BJ (cell line): ENCODE measurements around the gene RBAK. TPM values are rescaled to one million over a fixed set of nuclear protein-coding genes. Genes with fewer than 3 reads are reported as not detected.

ENCODE experiments used
- CTCF ChIA-PET: fragments of 350-600 bp; formaldehyde crosslinking; extraction: SDS; loops from one replicate; lab custom pipeline; 2021; ENCODE audit warnings: antibody characterized with exemption, inconsistent platforms; lab: Yijun Ruan, JAX
- POLR2A ChIA-PET: fragments of 300-600 bp; sonication (Branson Sonifier 250); formaldehyde crosslinking; extraction: SDS; loops from one replicate; lab custom pipeline; 2021; ENCODE audit warnings: antibody characterized with exemption; lab: Charles Lee
- DNase-seq: peaks from one replicate; pipeline ENCODE4 v3.0.0-alpha.2; 2011; ENCODE audit warnings: low read depth
- H3K27me3 ChIP-seq: 2 replicates; pipeline ENCODE4 v1.6.0; 2011; ENCODE audit warnings: low read length; ENCODE audit not compliant: control insufficient read depth, insufficient read depth
- H3K36me3 ChIP-seq: 2 replicates; pipeline ENCODE4 v1.5.1; 2011; ENCODE audit warnings: low read length; ENCODE audit not compliant: control insufficient read depth, insufficient read depth
- H3K4me3 ChIP-seq: 2 replicates; pipeline ENCODE4 v1.5.1; 2011; ENCODE audit warnings: low read depth, mild to moderate bottlenecking, control low read depth, low read length
- polyA minus RNA-seq: library from RNA; depleted of rRNA, polyadenylated mRNA; stranded (reverse); fragments of >200 nt; gene quantifications from 2 replicates; pipeline ENCODE4 v1.2.3, GENCODE V29; 2011; rRNA and poly(A)+ RNA removed
- polyA plus RNA-seq: library from polyadenylated mRNA; depleted of rRNA; stranded (reverse); fragments of >200 nt; gene quantifications from 2 replicates; pipeline ENCODE4 v1.2.3, GENCODE V29; 2011; rRNA removed
- TF ChIP-seq, protein P1 (sequence below): IDR thresholded peaks from 2 replicates; pipeline ENCODE4 v1.5.1; 2011; ENCODE audit warnings: low read depth, mild to moderate bottlenecking, control low read depth, inconsistent platforms, low read length, moderate library complexity; ENCODE audit not compliant: insufficient read depth

The RBAK gene
- 1.9 and 4.2 TPM in 2 replicates for polyA plus RNA-seq
- 2.8 and 3.8 TPM in 2 replicates for polyA minus RNA-seq

DNA sequence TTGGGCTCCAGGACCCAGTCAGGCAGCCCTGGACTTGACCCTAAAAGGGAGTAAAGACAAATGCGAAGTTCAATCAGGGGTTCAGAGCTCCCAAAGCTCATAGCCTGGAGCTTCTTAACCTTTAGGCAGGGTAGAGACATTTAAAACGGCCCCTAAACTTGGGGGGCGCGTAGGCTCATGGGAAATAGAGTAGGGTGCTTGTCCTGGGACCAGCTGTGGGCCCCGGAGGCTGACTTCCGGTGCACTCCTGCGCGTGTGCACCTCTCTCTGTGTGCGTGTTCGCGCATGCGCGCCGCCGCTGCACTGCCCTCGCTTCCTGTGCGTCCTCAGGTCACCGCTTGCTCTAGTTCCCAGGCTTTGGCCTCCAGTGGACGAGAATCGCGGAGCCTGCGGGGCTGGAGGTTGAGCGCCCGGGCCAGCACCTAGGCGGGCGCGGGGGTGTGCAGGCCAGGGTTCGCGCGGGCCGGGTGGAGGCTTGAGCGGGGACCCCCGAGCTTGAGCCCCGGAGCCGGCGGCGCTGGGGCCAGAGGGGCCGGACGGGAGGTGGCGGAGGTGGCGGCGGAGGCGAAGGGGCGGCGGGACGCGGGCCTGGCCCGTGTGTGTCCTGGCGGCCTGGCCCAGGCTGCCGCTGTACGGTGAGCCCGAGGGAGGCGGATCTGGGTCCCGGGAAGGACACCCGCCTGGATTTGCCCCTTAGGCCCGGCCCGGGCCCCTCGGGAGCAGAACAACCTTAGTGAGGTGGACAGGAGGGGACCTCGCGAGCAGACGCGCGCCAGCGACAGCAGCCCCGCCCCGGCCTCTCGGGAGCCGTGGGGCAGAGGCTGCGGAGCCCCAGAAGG lies at the start of gene RBAK:
TSS of gene RBAK (plus strand) at position 303 of the 839 bp plus-strand sequence. CDS start 2,217 bp downstream, outside the sequence.
- no peaks in the 10 kb centered on the region for H3K27me3 ChIP-seq
- ChIA-PET POLR2A (interaction anchor here (0.6 kb wide), 1 partner anchor 87 kb away, joined by 4 read pairs; the partner anchor contains the start of gene MMD2), CTCF (interaction anchor here (0.9 to 1.3 kb wide), 2 partner anchors 14 to 72 kb away, joined by 3 to 5 read pairs; no protein-coding TSS in a partner anchor)
- peak; percentile 61 for DNase-seq
- peaks cover 1% of the 10 kb centered on the region; the same call in 1 of the 2 replicates for H3K36me3 ChIP-seq
- TF ChIP-seq, protein P1, sequence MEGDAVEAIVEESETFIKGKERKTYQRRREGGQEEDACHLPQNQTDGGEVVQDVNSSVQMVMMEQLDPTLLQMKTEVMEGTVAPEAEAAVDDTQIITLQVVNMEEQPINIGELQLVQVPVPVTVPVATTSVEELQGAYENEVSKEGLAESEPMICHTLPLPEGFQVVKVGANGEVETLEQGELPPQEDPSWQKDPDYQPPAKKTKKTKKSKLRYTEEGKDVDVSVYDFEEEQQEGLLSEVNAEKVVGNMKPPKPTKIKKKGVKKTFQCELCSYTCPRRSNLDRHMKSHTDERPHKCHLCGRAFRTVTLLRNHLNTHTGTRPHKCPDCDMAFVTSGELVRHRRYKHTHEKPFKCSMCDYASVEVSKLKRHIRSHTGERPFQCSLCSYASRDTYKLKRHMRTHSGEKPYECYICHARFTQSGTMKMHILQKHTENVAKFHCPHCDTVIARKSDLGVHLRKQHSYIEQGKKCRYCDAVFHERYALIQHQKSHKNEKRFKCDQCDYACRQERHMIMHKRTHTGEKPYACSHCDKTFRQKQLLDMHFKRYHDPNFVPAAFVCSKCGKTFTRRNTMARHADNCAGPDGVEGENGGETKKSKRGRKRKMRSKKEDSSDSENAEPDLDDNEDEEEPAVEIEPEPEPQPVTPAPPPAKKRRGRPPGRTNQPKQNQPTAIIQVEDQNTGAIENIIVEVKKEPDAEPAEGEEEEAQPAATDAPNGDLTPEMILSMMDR: no peak
- peak within 1 kb of the TSS; percentile 72 for H3K4me3 ChIP-seq

GRCh38 chr7:4996696-4997222 lies 48.9 kb upstream of the RBAK start:
- POLR2A ChIA-PET: no interaction called here
- Histone ChIP-seq H3K27me3 (no peaks in the 10 kb centered on the region), H3K36me3 (peaks cover 24% of the 10 kb centered on the region), H3K4me3 (no peak overlapping the region)
- TF ChIP-seq, protein P1: no peak
- no peak for DNase-seq
- CTCF ChIA-PET: no interaction called here

DNA sequence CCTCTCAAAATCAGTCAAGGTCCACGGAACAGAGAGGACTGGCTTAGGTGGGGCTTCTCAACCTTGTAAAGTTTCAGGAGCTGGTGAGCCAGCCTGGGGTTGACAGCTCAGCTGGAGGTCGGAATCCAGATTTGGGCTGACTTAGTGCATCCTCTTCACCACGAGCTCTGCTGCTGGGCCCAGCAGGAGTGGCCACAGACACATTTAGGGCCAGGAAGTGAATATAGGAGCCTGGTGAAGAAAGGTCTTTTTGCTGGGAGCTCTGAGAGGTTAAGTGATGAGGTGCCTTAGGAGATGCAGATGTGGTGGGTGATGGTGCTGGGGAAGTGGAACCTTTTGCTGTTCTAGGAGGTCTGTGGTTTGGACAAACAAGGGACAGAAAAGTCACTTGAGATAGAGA lies 47.4 kb upstream of the RBAK start:
- CTCF ChIA-PET: interaction anchor here (1.6 to 3.4 kb wide), 2 partner anchors 9 to 25 kb away, joined by 4 to 16 read pairs; no protein-coding TSS in a partner anchor
- peaks cover 22% of the 10 kb centered on the region for H3K36me3 ChIP-seq
- TF ChIP-seq, protein P1: no peak
- DNase-seq: no peak
- POLR2A ChIA-PET: interaction anchor here (0.6 kb wide), 1 partner anchor 125 kb away, joined by 3 read pairs; no protein-coding TSS in a partner anchor
- H3K4me3 ChIP-seq: no peak overlapping the region
- no peaks in the 10 kb centered on the region for H3K27me3 ChIP-seq

- Histone ChIP-seq H3K4me3 (no peak overlapping the region), H3K27me3 (no peaks in the 10 kb centered on the region), H3K36me3 (peaks cover 17% of the 10 kb centered on the region)
- TF ChIP-seq, protein P1: no peak
- DNase-seq: no peak
- ChIA-PET POLR2A (interaction anchor here (0.6 kb wide), 1 partner anchor 125 kb away, joined by 3 read pairs; no protein-coding TSS in a partner anchor), CTCF (interaction anchor here (1.6 to 3.4 kb wide), 2 partner anchors 9 to 26 kb away, joined by 4 to 16 read pairs; no protein-coding TSS in a partner anchor)
These were observed 46.8 kb upstream of the RBAK start for GRCh38 chr7:4998910-4999309.
